K562 (cell line): Measurements from ENCODE around the gene EPB41L3. TPM values are rescaled to one million over a fixed set of nuclear protein-coding genes. Genes with fewer than 3 reads are reported as not detected.

ENCODE experiments used
- ATAC-seq: fragments of 200-7000 bp; cut with Tn5 transposase; 3 replicates; pipeline ENCODE4 v1.9.1; 2020; ENCODE audit warnings: moderate library complexity
- BruUV-seq: library from RNA; stranded (reverse); fragments of 400-500 nt; replicated peaks from 2 replicates; lab custom pipeline; 2021; lab: Mats Ljungman, UMichigan
- CTCF ChIA-PET: fragments of 300-600 bp; formaldehyde crosslinking; extraction: SDS; loops from one replicate; lab custom pipeline; 2021; ENCODE audit warnings: low intra/inter-chr PET ratio; lab: Yijun Ruan, JAX
- POLR2A ChIA-PET: fragments of 300-600, 350-650 bp; sonication (Branson Sonifier 250); formaldehyde crosslinking; extraction: SDS; loops from one replicate; lab custom pipeline; 2021; ENCODE audit warnings: antibody characterized with exemption, inconsistent platforms; lab: Yijun Ruan, JAX
- DNase-seq, 4 experiments: peaks; one replicate each; pipeline versions ENCODE4 v3.0.0 to v3.0.0-alpha.2; 2011 to 2018; ENCODE audit warnings: low spot score in 3 of 4, mixed read lengths in 3 of 4; ENCODE audit errors: extremely low read depth in 1 of 4
- FAIRE-seq: peaks from 2 replicates; lab custom pipeline; 2011; peaks lifted over from hg19 to GRCh38; lab: Jason Lieb, UNC
- H2AFZ ChIP-seq: 2 replicates; pipeline ENCODE4 v1.6.0; 2011; ENCODE audit warnings: low read depth, low read length, control low read depth, inconsistent platforms
- H3K27ac ChIP-seq: fragments of 200-600 bp; 3 replicates; pipeline ENCODE4 v1.8.0; 2011; ENCODE audit warnings: low read depth, mild to moderate bottlenecking, control low read depth, inconsistent platforms, low read length, moderate library complexity, mixed read lengths; ENCODE audit errors: extremely low read depth
- H3K27me3 ChIP-seq, 2 experiments: fragments of 300-600 bp in 1 of 2; 2 replicates in 1 of 2; 3 replicates in 1 of 2; pipeline versions ENCODE4 v1.6.0 to v1.8.0; 2011; ENCODE audit warnings: inconsistent platforms in 2 of 2, low read length in 2 of 2, mild to moderate bottlenecking in 1 of 2, mixed read lengths in 1 of 2, moderate library complexity in 1 of 2; ENCODE audit not compliant: control insufficient read depth in 2 of 2, insufficient read depth in 2 of 2
- H3K36me3 ChIP-seq: fragments of 300-600 bp; 3 replicates; pipeline ENCODE4 v1.8.0; 2011; ENCODE audit warnings: mild to moderate bottlenecking, low read length, inconsistent platforms; ENCODE audit not compliant: control insufficient read depth, insufficient read depth
- H3K4me1 ChIP-seq, 2 experiments: fragments of 200-600 bp in 1 of 2; replicated peaks in 1 of 2; 2 replicates in 1 of 2; 3 replicates in 1 of 2; pipeline versions ENCODE4 v1.5.1 to v1.8.0; 2011; ENCODE audit warnings: inconsistent platforms in 2 of 2, low read length in 2 of 2, mild to moderate bottlenecking in 1 of 2, mixed read lengths in 1 of 2, moderate library complexity in 1 of 2; ENCODE audit not compliant: control insufficient read depth in 2 of 2, insufficient read depth in 2 of 2
- H3K4me2 ChIP-seq: 2 replicates; pipeline ENCODE4 v1.6.1; 2011; ENCODE audit warnings: low read length, control low read depth, inconsistent platforms, mixed read lengths; ENCODE audit not compliant: insufficient read depth
- H3K4me3 ChIP-seq: fragments of 200-600 bp; sonication (generic), shearing (Covaris generic); 2 replicates; pipeline ENCODE4 v1.5.1; 2016; ENCODE audit warnings: control low read depth, inconsistent platforms
- H3K79me2 ChIP-seq: fragments of 200-600 bp; 3 replicates; pipeline ENCODE4 v1.8.0; 2011; ENCODE audit warnings: low read length, inconsistent platforms; ENCODE audit not compliant: control insufficient read depth, insufficient read depth
- H3K9ac ChIP-seq, 2 experiments: 2 replicates each; pipeline versions ENCODE4 v1.6.0 to v1.6.1; 2011; ENCODE audit warnings: low read depth in 2 of 2, low read length in 2 of 2, control low read depth in 1 of 2, inconsistent platforms in 1 of 2, mild to moderate bottlenecking in 1 of 2, mixed read lengths in 1 of 2; ENCODE audit not compliant: insufficient read depth in 1 of 2
- H3K9me1 ChIP-seq: one replicate; pipeline ENCODE4 v1.6.0; 2011; ENCODE audit warnings: inconsistent platforms, mild to moderate bottlenecking, low read length, moderate library complexity; ENCODE audit not compliant: control insufficient read depth, insufficient read depth
- H3K9me3 ChIP-seq: replicated peaks from 2 replicates; pipeline ENCODE4 v1.5.1; 2011; ENCODE audit warnings: low read depth, low read length, inconsistent platforms; ENCODE audit not compliant: control insufficient read depth, insufficient read depth
- H4K20me1 ChIP-seq: replicated peaks from 2 replicates; pipeline ENCODE4 v1.6.1; 2011; ENCODE audit warnings: low read length, inconsistent platforms, mixed read lengths; ENCODE audit not compliant: control insufficient read depth, insufficient read depth
- NBN ChIP-seq: fragments of 450-650 bp; IDR thresholded peaks from 2 replicates; pipeline ENCODE4 v1.6.1; 2016; ENCODE audit warnings: low read depth, mild to moderate bottlenecking
- ZHX1 ChIP-seq: fragments of 150-350 bp; conservative IDR thresholded peaks from 2 replicates; pipeline ENCODE4 v1.6.1; 2014; ENCODE audit warnings: low read length
- WGBS: fragments of 100-300 bp; shearing (Covaris generic); methylation state at CpG from one replicate; pipeline ENCODE4 v1.1.6; 2016; ENCODE audit warnings: low coverage, mixed read lengths; ENCODE audit not compliant: insufficient coverage; ENCODE audit errors: missing lambda C conversion rate; 5-methylcytosine and 5-hydroxymethylcytosine counted together
- in situ Hi-C: fragments of 300-500 bp; cut with MboI; formaldehyde crosslinking; loops from 4 replicates; pipeline ENCODE4 v1.15.0; 2018; ENCODE audit warnings: inconsistent platforms, mixed read lengths
- intact Hi-C: fragments of 100-400 bp; cut with micrococcal nuclease; formaldehyde crosslinking; loops from 2 replicates; pipeline ENCODE4 v1.14.2; 2022
- polyA plus RNA-seq, 8 experiments: library from polyadenylated mRNA; depleted of rRNA in 4 of 8; stranded (reverse) in 5 of 8; unstranded in 3 of 8; fragments of >200 nt; fragmentation: Nextera tagmentation in 2 of 8; fragmentation: Illumina TruSeq in 1 of 8; extraction: Ambion mirVana in 2 of 8; extraction: Trizol in 1 of 8; gene quantifications; 2 replicates each; pipeline versions ENCODE4 v1.2.1 to v1.2.3, GENCODE V29; 2011 to 2014; ENCODE audit warnings: inconsistent platforms in 1 of 8, missing spikeins in 1 of 8
- total RNA-seq, 7 experiments: library from RNA; depleted of rRNA in 6 of 7; stranded (reverse); fragments of >200 nt in 6 of 7; fragmentation: Illumina TruSeq in 2 of 7; extraction: Trizol in 2 of 7; gene quantifications; 2 replicates each; pipeline versions ENCODE4 v1.2.1 to v1.2.3, GENCODE V29; 2011 to 2021; ENCODE audit warnings: low replicate concordance in 1 of 7

EPB41L3 gene
- total and polyA plus RNA-seq, 9 of the 15 experiments (the other 6 are each of a cell fraction or from before 2014, with no cell fraction given), result 0.44 to 0.49 TPM; not detected in 7

GRCh38 chr18:5467671-5468070 lies 76.1 kb downstream of the EPB41L3 start:
- WGBS, result 2% methylated on average over 6 of the region's 6 CpGs
- DNase-seq, result no peak
- CTCF ChIA-PET, result no interaction called here

More at GRCh38 chr18:5467671-5468070, 76.1 kb downstream of the EPB41L3 start:
- in situ Hi-C loops, result no loop called here
- intact Hi-C loops, result no loop called here
- no peak overlapping the region for H3K4me3 ChIP-seq
- H3K9me3 ChIP-seq, result no peaks in the 10 kb centered on the region
- no peak overlapping the region for H3K4me2 ChIP-seq
- no peak for FAIRE-seq
- no peak overlapping the region for H3K9ac ChIP-seq
- H2AFZ ChIP-seq, result no peak overlapping the region
- no peaks in the 10 kb centered on the region for H3K79me2 ChIP-seq
- no peak for TF ChIP-seq ZHX1
- TF ChIP-seq NBN, result no peak
- no peaks in the 10 kb centered on the region for H4K20me1 ChIP-seq
- H3K27me3 ChIP-seq, result no peaks in the 10 kb centered on the region
- H3K4me1 ChIP-seq, result no peaks in the 10 kb centered on the region
- no TSS peak for BruUV-seq
- H3K36me3 ChIP-seq, result no peaks in the 10 kb centered on the region
- H3K27ac ChIP-seq, result no peak overlapping the region
- no peaks in the 10 kb centered on the region for H3K9me1 ChIP-seq
- no peak for ATAC-seq
- POLR2A ChIA-PET, result interaction anchor here (0.7 kb wide), 1 partner anchor 1842 kb away, joined by 4 read pairs; no protein-coding TSS in a partner anchor
